Uterus (tissue), 2 donors: Measurements from ENCODE around the gene MMAB.

Experiments used
- POLR2A ChIP-seq, 2 donors: fragments of 450-650 bp; IDR thresholded peaks; one replicate each; pipeline ENCODE4 v1.6.1; 2016; ENCODE audit warnings: antibody characterized with exemption in 2 of 2, mild to moderate bottlenecking in 1 of 2, moderate library complexity in 1 of 2
- TF ChIP-seq, protein P1 (sequence below), 4 experiments: fragments of 200-600 bp in 2 of 4; fragments of 450-650 bp in 2 of 4; sonication (generic) in 2 of 4; IDR thresholded peaks; one replicate each; pipeline ENCODE4 v1.5.1; 2016 to 2019; ENCODE audit warnings: antibody characterized with exemption in 4 of 4, mild to moderate bottlenecking in 2 of 4, moderate library complexity in 1 of 4

- TF ChIP-seq, protein P1, sequence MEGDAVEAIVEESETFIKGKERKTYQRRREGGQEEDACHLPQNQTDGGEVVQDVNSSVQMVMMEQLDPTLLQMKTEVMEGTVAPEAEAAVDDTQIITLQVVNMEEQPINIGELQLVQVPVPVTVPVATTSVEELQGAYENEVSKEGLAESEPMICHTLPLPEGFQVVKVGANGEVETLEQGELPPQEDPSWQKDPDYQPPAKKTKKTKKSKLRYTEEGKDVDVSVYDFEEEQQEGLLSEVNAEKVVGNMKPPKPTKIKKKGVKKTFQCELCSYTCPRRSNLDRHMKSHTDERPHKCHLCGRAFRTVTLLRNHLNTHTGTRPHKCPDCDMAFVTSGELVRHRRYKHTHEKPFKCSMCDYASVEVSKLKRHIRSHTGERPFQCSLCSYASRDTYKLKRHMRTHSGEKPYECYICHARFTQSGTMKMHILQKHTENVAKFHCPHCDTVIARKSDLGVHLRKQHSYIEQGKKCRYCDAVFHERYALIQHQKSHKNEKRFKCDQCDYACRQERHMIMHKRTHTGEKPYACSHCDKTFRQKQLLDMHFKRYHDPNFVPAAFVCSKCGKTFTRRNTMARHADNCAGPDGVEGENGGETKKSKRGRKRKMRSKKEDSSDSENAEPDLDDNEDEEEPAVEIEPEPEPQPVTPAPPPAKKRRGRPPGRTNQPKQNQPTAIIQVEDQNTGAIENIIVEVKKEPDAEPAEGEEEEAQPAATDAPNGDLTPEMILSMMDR (IDR thresholded peaks at IDR 0.05) = no peak
- TF ChIP-seq POLR2A (IDR thresholded peaks at IDR 0.05) = no peak
Measured at GRCh38 chr12:109553906-109554500, 19.3 kb downstream of the MMAB start.
